GM23338 (cell line): ENCODE data around the gene MAP1LC3B2. TPM values are rescaled to one million over a fixed set of nuclear protein-coding genes. Genes with fewer than 3 reads are reported as not detected.

Experiments
- ATAC-seq: fragments of 200-7000 bp; cut with Tn5 transposase; 3 replicates; pipeline ENCODE4 v1.9.1; 2020
- DNase-seq: peaks from one replicate; pipeline ENCODE4 v3.0.0-alpha.2; 2015; ENCODE audit warnings: low spot score
- H2AFZ ChIP-seq: fragments of 200-600 bp; sonication (generic); 2 replicates; pipeline ENCODE4 v1.8.0; 2016; ENCODE audit warnings: antibody characterized with exemption, mild to moderate bottlenecking, moderate library complexity
- H3F3A ChIP-seq: fragments of 200-600 bp; sonication (generic); replicated peaks from 2 replicates; pipeline ENCODE4 v1.8.0; 2017; ENCODE audit warnings: antibody characterized with exemption, mixed run types, low read depth
- H3K27ac ChIP-seq: fragments of 200-600 bp; sonication (generic); 2 replicates; pipeline ENCODE4 v1.6.1; 2016; ENCODE audit warnings: low read depth
- H3K27me3 ChIP-seq: fragments of 200-600 bp; sonication (generic); 2 replicates; pipeline ENCODE4 v1.8.0; 2016; ENCODE audit warnings: mild to moderate bottlenecking, mixed run types, moderate library complexity; ENCODE audit not compliant: insufficient read depth
- H3K36me3 ChIP-seq: fragments of 200-600 bp; sonication (generic); 2 replicates; pipeline ENCODE4 v1.8.0; 2016; ENCODE audit warnings: mild to moderate bottlenecking; ENCODE audit not compliant: insufficient read depth
- H3K4me1 ChIP-seq: fragments of 200-600 bp; sonication (generic); 2 replicates; pipeline ENCODE4 v1.8.0; 2016; ENCODE audit warnings: mild to moderate bottlenecking, moderate library complexity; ENCODE audit not compliant: insufficient read depth
- H3K4me2 ChIP-seq: fragments of 200-600 bp; sonication (generic); 2 replicates; pipeline ENCODE4 v1.7.1; 2017; ENCODE audit warnings: mixed run types
- H3K4me3 ChIP-seq: fragments of 200-600 bp; sonication (generic); 2 replicates; pipeline ENCODE4 v1.6.1; 2016; ENCODE audit warnings: mixed run types
- H3K79me2 ChIP-seq: fragments of 200-600 bp; sonication (generic); replicated peaks from 2 replicates; pipeline ENCODE4 v1.8.0; 2017; ENCODE audit warnings: mild to moderate bottlenecking; ENCODE audit not compliant: insufficient read depth
- H3K9me2 ChIP-seq: fragments of 200-600 bp; sonication (generic); 2 replicates; pipeline ENCODE4 v1.8.0; 2017; ENCODE audit not compliant: insufficient read depth
- H4K20me1 ChIP-seq: fragments of 200-600 bp; sonication (generic); replicated peaks from 2 replicates; pipeline ENCODE4 v1.8.0; 2017; ENCODE audit warnings: mild to moderate bottlenecking; ENCODE audit not compliant: insufficient read depth
- H3K27ac Mint-ChIP-seq: 2 replicates; pipeline ENCODE4 v1.8.0; 2020; ENCODE audit warnings: inconsistent platforms, mild to moderate bottlenecking, moderate library complexity, mixed read lengths
- H3K27me3 Mint-ChIP-seq: 3 replicates; pipeline ENCODE4 v1.8.0; 2022; ENCODE audit warnings: low read depth, mild to moderate bottlenecking, moderate library complexity, mixed read lengths, inconsistent platforms; ENCODE audit not compliant: insufficient read depth, poor library complexity
- H3K36me3 Mint-ChIP-seq: 3 replicates; pipeline ENCODE4 v1.8.0; 2021; ENCODE audit warnings: low read depth, mild to moderate bottlenecking, inconsistent platforms, moderate library complexity, mixed read lengths
- H3K4me1 Mint-ChIP-seq: 3 replicates; pipeline ENCODE4 v1.8.0; 2020; ENCODE audit warnings: mild to moderate bottlenecking, inconsistent platforms, mixed read lengths
- H3K4me3 Mint-ChIP-seq: 3 replicates; pipeline ENCODE4 v1.8.0; 2021; ENCODE audit warnings: moderate library complexity, mild to moderate bottlenecking, inconsistent platforms, mixed read lengths
- H3K9me3 Mint-ChIP-seq: 3 replicates; pipeline ENCODE4 v1.8.0; 2020; ENCODE audit warnings: moderate library complexity, mild to moderate bottlenecking, inconsistent platforms, mixed read lengths
- CREB1 ChIP-seq: fragments of 250-450 bp; sonication (Bioruptor Pico); IDR thresholded peaks from 2 replicates; pipeline ENCODE4 v1.5.0; 2020; ENCODE audit warnings: low read depth, mild to moderate bottlenecking, moderate library complexity
- EZH2 ChIP-seq: fragments of 200-600 bp; sonication (generic); IDR thresholded peaks from one replicate; pipeline ENCODE4 v1.8.0; 2017; ENCODE audit warnings: antibody characterized with exemption, mild to moderate bottlenecking, low read depth; ENCODE audit not compliant: unreplicated experiment
- EZH2phosphoT487 ChIP-seq: fragments of 200-600 bp; sonication (generic); IDR thresholded peaks from one replicate; pipeline ENCODE4 v1.8.1; 2018; ENCODE audit warnings: antibody characterized with exemption; ENCODE audit not compliant: unreplicated experiment
- POLR2AphosphoS5 ChIP-seq: IDR thresholded peaks from 2 replicates; pipeline ENCODE4 v1.6.1; 2016; ENCODE audit warnings: antibody characterized with exemption, low read depth
- STAT1 ChIP-seq: IDR thresholded peaks from one replicate; pipeline ENCODE4 v1.6.1; 2016; ENCODE audit warnings: antibody characterized with exemption; ENCODE audit not compliant: unreplicated experiment
- ZNF331 ChIP-seq: fragments of 250-450 bp; sonication (Bioruptor Pico); IDR thresholded peaks from 2 replicates; pipeline ENCODE4 v1.5.0; 2020; ENCODE audit warnings: low read depth, mild to moderate bottlenecking, moderate library complexity
- polyA plus RNA-seq: library from polyadenylated mRNA; unstranded; fragments of >200 nt; fragmentation: Nextera tagmentation; extraction: Ambion mirVana; gene quantifications from 2 replicates; pipeline ENCODE4 v1.2.1, GENCODE V29; 2016
- total RNA-seq: library from RNA; depleted of rRNA; stranded (reverse); fragments of >200 nt; shearing (Covaris generic); gene quantifications from 2 replicates; pipeline ENCODE4 v1.2.3, GENCODE V29; 2014
- TF ChIP-seq, protein P1 (sequence below): IDR thresholded peaks from one replicate; pipeline ENCODE4 v1.6.1; 2018; ENCODE audit warnings: antibody characterized with exemption; ENCODE audit not compliant: unreplicated experiment
- TF ChIP-seq, protein P2 (sequence below): fragments of 250-450 bp; sonication (Bioruptor Pico); IDR thresholded peaks from 2 replicates; pipeline ENCODE4 v1.5.0; 2020; ENCODE audit warnings: mild to moderate bottlenecking, moderate library complexity
- TF ChIP-seq, protein P3 (sequence below): IDR thresholded peaks from 2 replicates; pipeline ENCODE4 v1.6.1; 2016; ENCODE audit warnings: antibody characterized with exemption
- TF ChIP-seq, protein P4 (sequence below), 2 experiments: fragments of 200-600 bp in 1 of 2; sonication (generic) in 1 of 2; conservative IDR thresholded peaks; 2 replicates each; pipeline versions ENCODE4 v1.5.1 to v1.6.1; 2016 to 2017; ENCODE audit warnings: antibody characterized with exemption in 2 of 2, low read depth in 2 of 2, mild to moderate bottlenecking in 2 of 2, moderate library complexity in 1 of 2

MAP1LC3B2 gene
- total and polyA plus RNA-seq, 2 experiments from 2014 or later, result 1.3 to 6.7 TPM

DNA sequence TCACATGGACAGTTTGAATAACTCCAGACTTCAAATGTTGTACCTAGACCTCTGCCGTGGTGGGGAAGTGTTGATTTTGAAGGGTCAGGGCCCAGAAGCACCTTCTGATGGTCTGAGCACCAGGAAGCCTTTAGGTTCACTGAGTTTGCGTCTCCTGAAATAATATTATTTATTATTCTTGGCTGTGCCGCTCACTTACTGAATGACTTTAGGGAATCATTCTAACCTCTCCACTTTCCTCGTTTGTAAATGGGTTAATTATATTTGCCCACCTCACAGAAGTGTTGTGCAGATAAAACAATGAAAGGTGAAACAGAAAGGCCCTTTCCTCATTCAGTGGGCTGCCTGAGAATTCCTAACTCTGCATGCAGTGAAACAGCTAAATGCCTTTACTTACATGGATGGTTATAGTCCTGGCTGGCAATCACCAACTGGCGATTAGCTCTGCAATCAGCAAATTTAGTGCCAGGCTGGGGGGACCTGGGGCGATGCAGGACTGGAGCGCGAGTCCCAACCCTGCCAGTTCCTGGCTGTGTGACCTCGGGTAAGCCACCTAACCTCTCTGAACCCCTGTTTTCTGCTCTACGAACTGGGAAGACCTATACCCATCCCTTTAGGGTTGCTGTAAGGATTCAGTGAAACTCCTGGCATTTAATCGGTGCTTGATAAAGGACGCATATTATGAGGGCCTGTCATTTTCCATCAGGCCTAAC lies 57.5 kb downstream of the MAP1LC3B2 start:
- no peaks in the 10 kb centered on the region for H3F3A ChIP-seq
- Mint-ChIP-seq H3K27ac (no peak overlapping the region), H3K27me3 (peaks cover 6% of the 10 kb centered on the region), H3K36me3 (no peaks in the 10 kb centered on the region), H3K4me3 (no peak overlapping the region), H3K9me3 (no peaks in the 10 kb centered on the region; the same call in 2 of the 3 replicates), H3K4me1 (peaks cover 23% of the 10 kb centered on the region)
- no peaks in the 10 kb centered on the region for H4K20me1 ChIP-seq
- TF ChIP-seq EZH2phosphoT487, result no peak
- TF ChIP-seq, protein P1, sequence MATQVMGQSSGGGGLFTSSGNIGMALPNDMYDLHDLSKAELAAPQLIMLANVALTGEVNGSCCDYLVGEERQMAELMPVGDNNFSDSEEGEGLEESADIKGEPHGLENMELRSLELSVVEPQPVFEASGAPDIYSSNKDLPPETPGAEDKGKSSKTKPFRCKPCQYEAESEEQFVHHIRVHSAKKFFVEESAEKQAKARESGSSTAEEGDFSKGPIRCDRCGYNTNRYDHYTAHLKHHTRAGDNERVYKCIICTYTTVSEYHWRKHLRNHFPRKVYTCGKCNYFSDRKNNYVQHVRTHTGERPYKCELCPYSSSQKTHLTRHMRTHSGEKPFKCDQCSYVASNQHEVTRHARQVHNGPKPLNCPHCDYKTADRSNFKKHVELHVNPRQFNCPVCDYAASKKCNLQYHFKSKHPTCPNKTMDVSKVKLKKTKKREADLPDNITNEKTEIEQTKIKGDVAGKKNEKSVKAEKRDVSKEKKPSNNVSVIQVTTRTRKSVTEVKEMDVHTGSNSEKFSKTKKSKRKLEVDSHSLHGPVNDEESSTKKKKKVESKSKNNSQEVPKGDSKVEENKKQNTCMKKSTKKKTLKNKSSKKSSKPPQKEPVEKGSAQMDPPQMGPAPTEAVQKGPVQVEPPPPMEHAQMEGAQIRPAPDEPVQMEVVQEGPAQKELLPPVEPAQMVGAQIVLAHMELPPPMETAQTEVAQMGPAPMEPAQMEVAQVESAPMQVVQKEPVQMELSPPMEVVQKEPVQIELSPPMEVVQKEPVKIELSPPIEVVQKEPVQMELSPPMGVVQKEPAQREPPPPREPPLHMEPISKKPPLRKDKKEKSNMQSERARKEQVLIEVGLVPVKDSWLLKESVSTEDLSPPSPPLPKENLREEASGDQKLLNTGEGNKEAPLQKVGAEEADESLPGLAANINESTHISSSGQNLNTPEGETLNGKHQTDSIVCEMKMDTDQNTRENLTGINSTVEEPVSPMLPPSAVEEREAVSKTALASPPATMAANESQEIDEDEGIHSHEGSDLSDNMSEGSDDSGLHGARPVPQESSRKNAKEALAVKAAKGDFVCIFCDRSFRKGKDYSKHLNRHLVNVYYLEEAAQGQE, result no peak
- TF ChIP-seq EZH2, result no peak
- TF ChIP-seq CREB1 (CRISPR knock-in tag), result no peak
- no peak for TF ChIP-seq ZNF331 (CRISPR knock-in tag)
- TF ChIP-seq STAT1, result no peak
- TF ChIP-seq, protein P2, sequence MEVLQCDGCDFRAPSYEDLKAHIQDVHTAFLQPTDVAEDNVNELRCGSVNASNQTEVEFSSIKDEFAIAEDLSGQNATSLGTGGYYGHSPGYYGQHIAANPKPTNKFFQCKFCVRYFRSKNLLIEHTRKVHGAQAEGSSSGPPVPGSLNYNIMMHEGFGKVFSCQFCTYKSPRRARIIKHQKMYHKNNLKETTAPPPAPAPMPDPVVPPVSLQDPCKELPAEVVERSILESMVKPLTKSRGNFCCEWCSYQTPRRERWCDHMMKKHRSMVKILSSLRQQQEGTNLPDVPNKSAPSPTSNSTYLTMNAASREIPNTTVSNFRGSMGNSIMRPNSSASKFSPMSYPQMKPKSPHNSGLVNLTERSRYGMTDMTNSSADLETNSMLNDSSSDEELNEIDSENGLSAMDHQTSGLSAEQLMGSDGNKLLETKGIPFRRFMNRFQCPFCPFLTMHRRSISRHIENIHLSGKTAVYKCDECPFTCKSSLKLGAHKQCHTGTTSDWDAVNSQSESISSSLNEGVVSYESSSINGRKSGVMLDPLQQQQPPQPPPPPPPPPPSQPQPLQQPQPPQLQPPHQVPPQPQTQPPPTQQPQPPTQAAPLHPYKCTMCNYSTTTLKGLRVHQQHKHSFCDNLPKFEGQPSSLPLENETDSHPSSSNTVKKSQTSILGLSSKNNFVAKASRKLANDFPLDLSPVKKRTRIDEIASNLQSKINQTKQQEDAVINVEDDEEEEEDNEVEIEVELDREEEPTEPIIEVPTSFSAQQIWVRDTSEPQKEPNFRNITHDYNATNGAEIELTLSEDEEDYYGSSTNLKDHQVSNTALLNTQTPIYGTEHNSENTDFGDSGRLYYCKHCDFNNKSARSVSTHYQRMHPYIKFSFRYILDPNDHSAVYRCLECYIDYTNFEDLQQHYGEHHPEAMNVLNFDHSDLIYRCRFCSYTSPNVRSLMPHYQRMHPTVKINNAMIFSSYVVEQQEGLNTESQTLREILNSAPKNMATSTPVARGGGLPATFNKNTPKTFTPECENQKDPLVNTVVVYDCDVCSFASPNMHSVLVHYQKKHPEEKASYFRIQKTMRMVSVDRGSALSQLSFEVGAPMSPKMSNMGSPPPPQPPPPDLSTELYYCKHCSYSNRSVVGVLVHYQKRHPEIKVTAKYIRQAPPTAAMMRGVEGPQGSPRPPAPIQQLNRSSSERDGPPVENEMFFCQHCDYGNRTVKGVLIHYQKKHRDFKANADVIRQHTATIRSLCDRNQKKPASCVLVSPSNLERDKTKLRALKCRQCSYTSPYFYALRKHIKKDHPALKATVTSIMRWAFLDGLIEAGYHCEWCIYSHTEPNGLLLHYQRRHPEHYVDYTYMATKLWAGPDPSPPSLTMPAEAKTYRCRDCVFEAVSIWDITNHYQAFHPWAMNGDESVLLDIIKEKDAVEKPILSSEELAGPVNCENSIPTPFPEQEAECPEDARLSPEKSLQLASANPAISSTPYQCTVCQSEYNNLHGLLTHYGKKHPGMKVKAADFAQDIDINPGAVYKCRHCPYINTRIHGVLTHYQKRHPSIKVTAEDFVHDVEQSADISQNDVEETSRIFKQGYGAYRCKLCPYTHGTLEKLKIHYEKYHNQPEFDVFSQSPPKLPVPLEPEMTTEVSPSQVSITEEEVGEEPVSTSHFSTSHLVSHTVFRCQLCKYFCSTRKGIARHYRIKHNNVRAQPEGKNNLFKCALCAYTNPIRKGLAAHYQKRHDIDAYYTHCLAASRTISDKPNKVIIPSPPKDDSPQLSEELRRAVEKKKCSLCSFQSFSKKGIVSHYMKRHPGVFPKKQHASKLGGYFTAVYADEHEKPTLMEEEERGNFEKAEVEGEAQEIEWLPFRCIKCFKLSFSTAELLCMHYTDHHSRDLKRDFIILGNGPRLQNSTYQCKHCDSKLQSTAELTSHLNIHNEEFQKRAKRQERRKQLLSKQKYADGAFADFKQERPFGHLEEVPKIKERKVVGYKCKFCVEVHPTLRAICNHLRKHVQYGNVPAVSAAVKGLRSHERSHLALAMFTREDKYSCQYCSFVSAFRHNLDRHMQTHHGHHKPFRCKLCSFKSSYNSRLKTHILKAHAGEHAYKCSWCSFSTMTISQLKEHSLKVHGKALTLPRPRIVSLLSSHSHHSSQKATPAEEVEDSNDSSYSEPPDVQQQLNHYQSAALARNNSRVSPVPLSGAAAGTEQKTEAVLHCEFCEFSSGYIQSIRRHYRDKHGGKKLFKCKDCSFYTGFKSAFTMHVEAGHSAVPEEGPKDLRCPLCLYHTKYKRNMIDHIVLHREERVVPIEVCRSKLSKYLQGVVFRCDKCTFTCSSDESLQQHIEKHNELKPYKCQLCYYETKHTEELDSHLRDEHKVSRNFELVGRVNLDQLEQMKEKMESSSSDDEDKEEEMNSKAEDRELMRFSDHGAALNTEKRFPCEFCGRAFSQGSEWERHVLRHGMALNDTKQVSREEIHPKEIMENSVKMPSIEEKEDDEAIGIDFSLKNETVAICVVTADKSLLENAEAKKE (CRISPR knock-in tag), result no peak
- TF ChIP-seq, protein P3, sequence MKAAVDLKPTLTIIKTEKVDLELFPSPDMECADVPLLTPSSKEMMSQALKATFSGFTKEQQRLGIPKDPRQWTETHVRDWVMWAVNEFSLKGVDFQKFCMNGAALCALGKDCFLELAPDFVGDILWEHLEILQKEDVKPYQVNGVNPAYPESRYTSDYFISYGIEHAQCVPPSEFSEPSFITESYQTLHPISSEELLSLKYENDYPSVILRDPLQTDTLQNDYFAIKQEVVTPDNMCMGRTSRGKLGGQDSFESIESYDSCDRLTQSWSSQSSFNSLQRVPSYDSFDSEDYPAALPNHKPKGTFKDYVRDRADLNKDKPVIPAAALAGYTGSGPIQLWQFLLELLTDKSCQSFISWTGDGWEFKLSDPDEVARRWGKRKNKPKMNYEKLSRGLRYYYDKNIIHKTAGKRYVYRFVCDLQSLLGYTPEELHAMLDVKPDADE, result no peak
- no peak for TF ChIP-seq POLR2AphosphoS5
- TF ChIP-seq, protein P4, sequence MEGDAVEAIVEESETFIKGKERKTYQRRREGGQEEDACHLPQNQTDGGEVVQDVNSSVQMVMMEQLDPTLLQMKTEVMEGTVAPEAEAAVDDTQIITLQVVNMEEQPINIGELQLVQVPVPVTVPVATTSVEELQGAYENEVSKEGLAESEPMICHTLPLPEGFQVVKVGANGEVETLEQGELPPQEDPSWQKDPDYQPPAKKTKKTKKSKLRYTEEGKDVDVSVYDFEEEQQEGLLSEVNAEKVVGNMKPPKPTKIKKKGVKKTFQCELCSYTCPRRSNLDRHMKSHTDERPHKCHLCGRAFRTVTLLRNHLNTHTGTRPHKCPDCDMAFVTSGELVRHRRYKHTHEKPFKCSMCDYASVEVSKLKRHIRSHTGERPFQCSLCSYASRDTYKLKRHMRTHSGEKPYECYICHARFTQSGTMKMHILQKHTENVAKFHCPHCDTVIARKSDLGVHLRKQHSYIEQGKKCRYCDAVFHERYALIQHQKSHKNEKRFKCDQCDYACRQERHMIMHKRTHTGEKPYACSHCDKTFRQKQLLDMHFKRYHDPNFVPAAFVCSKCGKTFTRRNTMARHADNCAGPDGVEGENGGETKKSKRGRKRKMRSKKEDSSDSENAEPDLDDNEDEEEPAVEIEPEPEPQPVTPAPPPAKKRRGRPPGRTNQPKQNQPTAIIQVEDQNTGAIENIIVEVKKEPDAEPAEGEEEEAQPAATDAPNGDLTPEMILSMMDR (conservative IDR thresholded peaks at IDR 0.05; ENCODE audit: low read depth in 2 of 2), result no peak
- no peak overlapping the region for H2AFZ ChIP-seq
- no peak overlapping the region for H3K4me3 ChIP-seq
- H3K27ac ChIP-seq, result no peak overlapping the region
- no peak for DNase-seq
- H3K4me2 ChIP-seq, result no peak overlapping the region
- no peak for ATAC-seq
- no peaks in the 10 kb centered on the region for H3K9me2 ChIP-seq
- no peaks in the 10 kb centered on the region for H3K79me2 ChIP-seq
- H3K4me1 ChIP-seq, result 0 out of 2 replicates have a peak, but pooled peaks cover 4% of the 10 kb centered on the region
- no peaks in the 10 kb centered on the region for H3K36me3 ChIP-seq
- no peaks in the 10 kb centered on the region for H3K27me3 ChIP-seq
